Muscle layer of duodenum (tissue), 2 donors: ENCODE measurements around the gene CHRNB1.
"Not testable (repeated sequence)": the region's sequence is repeated elsewhere in the genome, so short reads cannot be mapped to it uniquely, and the experiment has no call there.

ENCODE experiments used
- H3K27ac ChIP-seq: one replicate; pipeline ENCODE4 v1.7.0; 2013; ENCODE audit warnings: mild to moderate bottlenecking, low read length
- H3K27me3 ChIP-seq: one replicate; pipeline ENCODE4 v1.7.0; 2013; ENCODE audit warnings: low read depth, mild to moderate bottlenecking, control low read depth, low read length
- H3K36me3 ChIP-seq, 2 donors: one replicate each; pipeline ENCODE4 v1.7.0; 2013; ENCODE audit warnings: low read length in 2 of 2, control low read depth in 1 of 2, mild to moderate bottlenecking in 1 of 2; ENCODE audit not compliant: insufficient read depth in 2 of 2, control insufficient read depth in 1 of 2
- H3K4me1 ChIP-seq, 2 donors: one replicate each; pipeline ENCODE4 v1.7.0; 2013; ENCODE audit warnings: low read length in 2 of 2, mild to moderate bottlenecking in 2 of 2, control low read depth in 1 of 2, moderate library complexity in 1 of 2; ENCODE audit not compliant: insufficient read depth in 2 of 2, control insufficient read depth in 1 of 2
- H3K4me3 ChIP-seq, 2 donors: one replicate each; pipeline ENCODE4 v1.7.0; 2013; ENCODE audit warnings: low read length in 2 of 2, low read depth in 1 of 2, mild to moderate bottlenecking in 1 of 2
- H3K9me3 ChIP-seq, 2 donors: one replicate each; pipeline ENCODE4 v1.7.0; 2013; ENCODE audit warnings: low read length in 2 of 2, control low read depth in 1 of 2, mild to moderate bottlenecking in 1 of 2; ENCODE audit not compliant: control insufficient read depth in 1 of 2
- donor health status: healthy.

CHRNB1 gene

DNA sequence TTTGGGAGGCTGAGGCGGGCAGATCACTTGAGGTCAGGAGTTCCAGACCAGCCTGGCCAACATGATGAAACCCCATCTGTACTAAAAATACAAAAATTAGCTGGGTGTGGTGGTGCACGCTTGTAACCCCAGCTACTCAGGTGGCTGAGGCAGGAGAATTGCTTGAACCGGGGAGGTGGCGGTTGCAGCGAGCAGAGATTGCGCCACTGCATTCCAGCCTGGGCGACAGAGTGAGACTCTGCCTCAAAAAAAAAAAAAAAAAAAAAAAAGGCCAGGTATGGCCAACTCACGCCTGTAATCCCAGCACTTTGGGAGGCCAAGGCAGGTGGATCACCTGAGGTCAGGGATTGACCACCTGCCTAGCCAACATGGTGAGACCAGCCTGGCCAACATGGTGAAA, 29.9 kb downstream of the CHRNB1 start:
- not testable (repeated sequence) for H3K36me3 ChIP-seq, H3K27me3 ChIP-seq, H3K27ac ChIP-seq, H3K9me3 ChIP-seq, H3K4me3 ChIP-seq
- peaks cover 27 to 47% of the 10 kb centered on the region in 2 donors for H3K4me1 ChIP-seq

DNA sequence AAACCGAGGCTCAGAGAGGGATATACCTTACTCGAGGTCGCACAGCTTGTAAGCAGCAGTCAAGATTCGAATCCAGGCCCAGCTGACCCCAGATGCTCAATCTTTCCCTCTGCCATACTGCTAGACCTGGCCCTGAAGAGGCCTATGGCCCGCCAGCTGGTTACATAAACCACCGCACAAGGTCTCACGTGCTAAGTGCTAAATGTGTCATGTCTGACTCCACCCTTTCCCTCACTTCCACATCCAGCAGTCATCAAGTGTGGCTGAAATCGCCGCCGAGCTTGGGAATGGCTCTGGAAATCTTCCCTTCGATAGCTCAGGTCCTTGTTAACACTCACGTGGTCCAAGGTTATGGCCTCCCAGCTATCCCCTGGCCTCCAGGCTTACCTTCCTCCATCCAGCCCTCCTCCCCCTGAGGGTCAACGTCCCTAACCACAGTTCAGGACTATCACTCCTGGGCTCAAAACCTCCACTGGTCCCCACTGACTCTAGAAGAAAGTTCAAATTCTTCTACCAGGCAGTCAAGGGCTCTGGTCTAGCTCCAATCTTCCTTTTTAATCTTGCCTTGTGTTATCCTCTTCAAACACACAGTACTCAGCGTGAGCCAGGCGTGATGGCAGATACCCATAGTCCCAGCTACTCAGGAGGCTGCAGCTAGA, 31.0 kb downstream of the CHRNB1 start:
- no peaks in the 10 kb centered on the region for H3K27me3 ChIP-seq
- no peaks in the 10 kb centered on the region for H3K9me3 ChIP-seq
- peaks cover 29 to 46% of the 10 kb centered on the region in 2 donors for H3K4me1 ChIP-seq
- peak overlapping the region in 1 of 2 donors; percentile 32 for H3K4me3 ChIP-seq
- H3K27ac ChIP-seq = peak overlapping the region; percentile 74
- peaks cover 0 to 7% of the 10 kb centered on the region in 2 donors for H3K36me3 ChIP-seq

DNA sequence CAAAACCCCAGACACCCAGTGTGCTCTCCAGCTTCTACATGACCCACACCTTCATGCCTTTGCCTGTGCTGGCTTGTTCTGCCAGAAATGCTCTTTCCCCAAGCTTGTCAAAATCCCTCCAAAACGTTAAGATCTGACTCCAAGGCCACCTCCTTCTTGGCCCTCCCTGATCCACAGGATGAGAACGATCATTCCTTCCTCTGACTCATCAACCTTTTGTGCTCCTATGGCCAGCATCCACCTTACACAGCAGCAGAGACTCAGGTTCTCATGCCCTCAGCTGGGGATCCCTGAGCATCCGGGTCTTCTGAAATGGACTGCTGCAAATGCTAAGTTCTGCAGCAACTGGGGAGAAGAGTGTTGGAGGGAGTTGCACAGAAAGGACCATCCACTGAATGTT, 31.6 kb downstream of the CHRNB1 start:
- peaks cover 0 to 7% of the 10 kb centered on the region in 2 donors for H3K36me3 ChIP-seq
- peak overlapping the region; percentile 74 for H3K27ac ChIP-seq
- H3K9me3 ChIP-seq = no peaks in the 10 kb centered on the region
- peaks cover 29 to 42% of the 10 kb centered on the region in 2 donors for H3K4me1 ChIP-seq
- no peaks in the 10 kb centered on the region for H3K27me3 ChIP-seq
- peak overlapping the region in 1 of 2 donors; percentile 81 for H3K4me3 ChIP-seq

DNA sequence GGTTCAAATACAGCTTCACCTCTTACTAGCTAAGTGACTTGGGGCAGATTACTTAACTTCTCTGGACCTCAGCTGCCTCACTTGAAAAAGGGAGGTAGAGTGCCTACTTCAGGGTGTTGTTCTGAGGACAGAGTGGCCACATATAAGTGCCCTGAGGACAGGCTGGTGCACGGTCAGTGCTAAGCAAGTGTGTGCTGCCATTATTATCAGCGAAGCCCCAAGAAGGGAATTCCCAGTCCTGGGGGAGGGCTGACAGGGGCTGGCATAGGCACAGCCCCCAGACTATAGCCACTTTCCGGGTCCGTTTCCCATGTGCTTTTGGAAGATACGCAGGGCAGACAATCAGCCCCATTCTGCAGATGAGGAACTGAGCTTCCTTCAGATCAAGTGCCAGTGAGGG, 32.1 kb downstream of the CHRNB1 start:
- Histone ChIP-seq H3K27me3 (no peaks in the 10 kb centered on the region), H3K9me3 (no peaks in the 10 kb centered on the region), H3K4me3 (peak overlapping the region; percentile 75 to 81), H3K4me1 (peaks cover 29 to 41% of the 10 kb centered on the region in 2 donors), H3K27ac (peak overlapping the region; percentile 74), H3K36me3 (peaks cover 0 to 7% of the 10 kb centered on the region in 2 donors)

DNA sequence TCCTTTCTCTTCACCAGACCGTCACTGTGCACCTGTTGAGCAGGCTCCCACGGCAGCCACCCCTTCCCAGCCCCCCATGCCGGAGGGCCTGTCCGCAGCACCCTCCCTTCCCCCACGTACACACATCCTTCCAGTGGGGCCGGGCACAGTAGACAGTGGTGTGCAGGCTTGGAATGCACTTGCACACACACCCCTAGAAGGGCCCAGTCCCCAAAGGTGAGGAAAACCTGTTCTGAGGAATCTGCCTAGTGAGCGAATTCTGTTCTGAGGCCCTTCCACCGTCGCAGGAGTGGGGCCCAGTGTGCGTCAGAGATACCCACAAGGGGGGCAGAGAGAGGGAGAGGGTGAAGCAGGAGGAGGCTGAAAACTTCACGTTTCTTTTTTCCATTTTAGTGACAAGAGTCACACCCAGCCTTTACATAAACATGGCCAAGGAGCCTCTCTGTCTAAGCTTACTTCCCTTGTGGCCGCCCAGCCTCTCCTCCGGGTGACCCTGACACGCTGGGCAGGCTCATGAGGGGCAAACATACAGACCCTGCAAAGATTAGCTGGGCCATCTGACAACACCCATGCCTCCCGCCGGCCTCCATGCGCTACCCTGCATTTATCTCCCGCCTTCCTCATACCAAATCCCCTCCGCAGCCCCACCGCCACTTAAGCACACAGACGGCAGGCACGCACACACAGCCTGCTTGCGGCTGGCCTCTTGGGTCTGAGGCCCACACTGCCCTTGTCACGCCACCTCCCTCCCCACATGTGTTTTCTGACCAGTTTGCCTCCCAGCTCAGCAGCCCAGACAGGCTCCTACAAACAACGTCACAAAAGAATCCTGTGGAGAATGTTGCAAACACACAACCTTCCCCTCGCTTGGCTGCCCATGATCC, 32.8 kb downstream of the CHRNB1 start:
- Histone ChIP-seq H3K9me3 (no peaks in the 10 kb centered on the region), H3K27ac (peak overlapping the region; percentile 78), H3K36me3 (peaks cover 0 to 7% of the 10 kb centered on the region in 2 donors), H3K27me3 (no peaks in the 10 kb centered on the region), H3K4me3 (peak overlapping the region; percentile 75 to 81), H3K4me1 (peaks cover 29 to 44% of the 10 kb centered on the region in 2 donors)

DNA sequence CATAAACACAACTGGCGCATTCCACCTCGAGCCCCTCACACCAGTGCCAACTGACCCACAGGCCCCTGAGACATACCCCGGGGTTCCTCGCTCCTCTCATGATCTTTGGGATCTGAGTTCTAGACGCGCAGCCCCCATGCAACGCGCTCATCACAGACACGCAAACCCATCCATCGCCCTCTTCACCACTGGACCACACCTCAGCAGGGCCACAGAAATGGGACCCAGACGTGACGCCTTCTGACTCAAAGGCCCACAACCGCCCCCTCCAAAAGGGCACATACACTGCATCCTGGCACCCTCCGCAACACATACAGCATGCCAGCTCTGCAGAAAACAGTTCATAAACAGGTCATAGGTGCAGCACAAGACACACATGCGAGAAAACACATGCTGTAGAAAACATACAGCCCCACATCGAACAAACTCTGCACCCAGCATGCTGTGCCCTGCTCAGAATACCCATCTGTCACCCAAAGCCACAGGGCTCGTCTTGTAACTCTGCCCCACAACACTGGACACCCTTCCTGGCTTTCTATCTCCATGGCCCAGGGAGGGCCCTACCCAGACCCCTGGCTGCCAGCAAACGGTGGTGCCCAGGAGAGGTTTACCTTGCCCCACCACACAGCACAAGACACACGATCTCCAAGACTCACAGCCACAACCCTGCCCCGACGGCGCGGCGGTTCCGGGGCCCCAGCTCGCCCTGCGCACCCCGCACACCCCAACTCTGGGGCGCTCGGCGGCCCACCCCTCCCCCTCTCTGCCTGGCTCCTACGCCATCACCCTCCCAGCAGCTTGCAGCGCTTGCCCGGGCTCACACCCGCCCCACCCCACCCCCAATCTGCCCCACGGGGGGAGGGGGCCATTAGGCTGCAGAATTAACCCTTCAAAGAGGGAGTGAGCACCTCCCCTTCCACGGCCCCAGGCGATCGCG, 33.7 kb downstream of the CHRNB1 start:
- peak overlapping the region; percentile 75 to 81 for H3K4me3 ChIP-seq
- no peaks in the 10 kb centered on the region for H3K9me3 ChIP-seq
- peaks cover 29 to 44% of the 10 kb centered on the region in 2 donors for H3K4me1 ChIP-seq
- H3K36me3 ChIP-seq = peaks cover 0 to 9% of the 10 kb centered on the region in 2 donors
- peak overlapping the region; percentile 78 for H3K27ac ChIP-seq
- no peaks in the 10 kb centered on the region for H3K27me3 ChIP-seq

DNA sequence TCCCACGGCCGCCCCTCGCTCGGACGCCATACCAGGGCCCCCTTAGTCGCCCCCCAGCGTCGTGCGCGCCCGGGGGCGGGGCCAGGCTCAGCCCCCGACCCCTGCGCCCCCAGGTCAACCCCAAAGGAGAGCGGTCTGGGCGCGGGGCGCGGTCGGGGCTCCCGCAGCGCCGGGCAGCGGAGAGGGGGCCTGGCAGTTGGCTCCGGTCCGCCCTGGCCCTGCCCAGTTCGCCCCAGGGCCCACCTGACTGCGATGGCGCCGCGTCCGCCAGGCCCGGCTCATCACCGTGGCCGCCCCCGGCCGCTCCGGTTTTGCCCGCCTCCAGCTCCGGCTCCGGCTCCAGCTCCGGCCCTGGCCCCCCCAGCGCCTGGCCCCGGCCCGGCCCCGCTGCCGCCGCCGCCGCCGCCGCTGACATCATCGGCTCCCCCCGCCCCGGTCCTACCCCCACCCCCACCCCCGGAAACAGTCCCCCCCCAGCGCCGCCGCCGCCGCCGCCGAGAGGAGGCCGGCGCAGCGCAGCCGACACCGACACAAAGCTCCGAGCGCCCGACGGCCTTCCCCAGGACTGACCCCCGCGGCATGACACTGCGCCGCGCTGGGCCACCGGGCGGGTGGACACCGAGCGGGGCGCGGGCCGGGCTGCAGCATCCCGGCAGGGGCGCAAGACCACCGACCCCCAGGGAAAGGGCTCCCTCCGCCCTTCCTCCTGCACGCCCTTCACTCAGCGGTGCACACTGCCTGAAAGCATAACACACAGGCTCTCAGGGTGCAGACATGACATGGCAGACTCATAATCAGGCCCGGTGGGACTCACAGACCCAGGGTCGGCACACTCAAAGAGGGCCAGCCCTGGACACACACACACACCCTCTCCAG, 34.6 kb downstream of the CHRNB1 start, which contains the start of gene ZBTB4:
Gene ZBTB4, minus strand, starts transcription at position 419 of the 876 bp plus-strand sequence. CDS start 12,830 bp downstream, outside the sequence.
- Histone ChIP-seq H3K27ac (peak within 1 kb of the TSS; percentile 87), H3K9me3 (no peaks in the 10 kb centered on the region), H3K4me1 (peaks cover 29 to 43% of the 10 kb centered on the region in 2 donors), H3K36me3 (peaks cover 0 to 14% of the 10 kb centered on the region in 2 donors), H3K4me3 (peak within 1 kb of the TSS; percentile 76 to 81), H3K27me3 (no peaks in the 10 kb centered on the region)

DNA sequence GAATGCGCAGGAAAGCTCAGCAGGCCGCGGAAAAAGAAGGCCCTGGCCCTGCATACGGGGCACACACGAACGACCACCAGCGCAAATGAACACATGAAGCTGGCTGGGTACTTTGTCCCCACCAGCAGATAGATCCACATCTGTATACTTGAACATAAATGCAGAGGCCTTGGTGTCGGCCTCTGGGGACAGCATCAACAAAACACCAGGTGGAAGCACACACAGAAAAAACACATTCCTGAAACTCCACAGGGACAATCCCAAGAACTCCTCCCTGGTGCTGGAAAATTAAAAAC, 35.2 kb downstream of the CHRNB1 start:
- Histone ChIP-seq H3K4me1 (peaks cover 29 to 43% of the 10 kb centered on the region in 2 donors), H3K4me3 (peak overlapping the region; percentile 75 to 76), H3K9me3 (no peaks in the 10 kb centered on the region)

DNA sequence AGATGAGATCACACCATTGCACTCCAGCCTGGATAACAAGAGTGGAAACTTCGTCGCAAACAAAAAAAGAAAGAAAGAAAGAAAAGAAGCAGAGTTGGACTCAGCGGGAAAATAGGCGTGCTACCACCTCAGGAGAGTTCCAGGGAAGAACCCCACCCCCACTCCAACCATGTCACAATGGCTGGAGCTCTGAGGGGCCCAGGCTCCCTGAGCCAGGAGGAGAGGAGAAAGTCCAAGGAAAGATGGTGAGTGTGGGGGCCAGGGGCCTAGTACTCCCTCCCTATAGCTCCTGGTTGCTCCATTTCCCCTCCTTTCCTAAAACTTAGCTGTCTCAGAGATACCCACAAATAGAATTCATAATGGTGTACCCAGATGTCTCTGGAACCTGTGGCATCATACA, 36.4 kb downstream of the CHRNB1 start, which contains the start of gene SLC35G6:
Gene SLC35G6, plus strand, starts transcription at position 172 of the 400 bp plus-strand sequence. Its CDS starts 71 bp downstream, at position 243.
- Histone ChIP-seq H3K4me1 (peaks cover 27 to 43% of the 10 kb centered on the region in 2 donors), H3K4me3 (peak within 1 kb of the TSS in 1 of 2 donors; percentile 75)

More for the DNA sequence above, 35.2 kb downstream of the CHRNB1 start:
- peak overlapping the region; percentile 87 for H3K27ac ChIP-seq
- no peaks in the 10 kb centered on the region for H3K27me3 ChIP-seq
- peaks cover 0 to 14% of the 10 kb centered on the region in 2 donors for H3K36me3 ChIP-seq

More for the DNA sequence above, 36.4 kb downstream of the CHRNB1 start, which contains the start of gene SLC35G6:
- H3K36me3 ChIP-seq = peaks cover 0 to 14% of the 10 kb centered on the region in 2 donors
- not testable (repeated sequence) for H3K27me3 ChIP-seq, H3K9me3 ChIP-seq
- H3K27ac ChIP-seq = peak within 1 kb of the TSS; percentile 87
